Stomach (tissue), 9 donors: ENCODE measurements around the gene DLX4. TPM values are rescaled to one million over a fixed set of nuclear protein-coding genes. Genes with fewer than 3 reads are reported as not detected.

Experiments used
- DNase-seq, 2 donors: peaks; one replicate each; pipeline versions ENCODE4 v3.0.0 to v3.0.0-alpha.2; 2013 to 2019
- H3K27ac ChIP-seq, 5 donors: fragments of 200-600 bp in 4 of 5; sonication (generic) in 4 of 5; one replicate each; pipeline ENCODE4 v1.5.1; 2013 to 2019; ENCODE audit warnings: mild to moderate bottlenecking in 1 of 5, moderate library complexity in 1 of 5
- H3K27me3 ChIP-seq, 3 donors: fragments of 200-600 bp; sonication (generic); one replicate each; pipeline ENCODE4 v1.5.1; 2017 to 2019; ENCODE audit warnings: mixed run types in 1 of 3
- H3K36me3 ChIP-seq, 4 donors: fragments of 200-600 bp; sonication (generic); 1 replicate in 3 of 4; 2 replicates in 1 of 4; pipeline ENCODE4 v1.5.1; 2016 to 2019
- H3K4me1 ChIP-seq, 4 donors: fragments of 200-600 bp; sonication (generic); one replicate each; pipeline ENCODE4 v1.5.1; 2016 to 2019
- H3K4me3 ChIP-seq, 4 donors: fragments of 200-600 bp; sonication (generic) in 3 of 4; one replicate each; pipeline ENCODE4 v1.5.1; 2016 to 2019; ENCODE audit warnings: mild to moderate bottlenecking in 1 of 4
- H3K9me3 ChIP-seq, 4 donors: fragments of 200-600 bp; sonication (generic); one replicate each; pipeline ENCODE4 v1.5.1; 2016 to 2019
- CTCF ChIP-seq, 7 experiments: fragments of 450-650 bp in 4 of 7; fragments of 200-600 bp in 3 of 7; sonication (generic) in 3 of 7; IDR thresholded peaks; one replicate each; pipeline ENCODE4 v1.5.1; 2016 to 2019; ENCODE audit warnings: antibody characterized with exemption in 7 of 7, control low read depth in 2 of 7, mild to moderate bottlenecking in 1 of 7
- EP300 ChIP-seq: sonication (generic); formaldehyde crosslinking; IDR thresholded peaks from one replicate; pipeline ENCODE4 v1.6.1; 2017; ENCODE audit warnings: antibody characterized with exemption
- POLR2A ChIP-seq, 4 donors: fragments of 450-650 bp; IDR thresholded peaks; one replicate each; pipeline ENCODE4 v1.6.1; 2016; ENCODE audit warnings: antibody characterized with exemption in 4 of 4, control low read depth in 2 of 4, mild to moderate bottlenecking in 1 of 4, moderate library complexity in 1 of 4
- POLR2AphosphoS5 ChIP-seq, 3 donors: sonication (generic); formaldehyde crosslinking; IDR thresholded peaks; one replicate each; pipeline ENCODE4 v1.6.1; 2016; ENCODE audit warnings: antibody characterized with exemption in 3 of 3
- WGBS, 5 donors: extraction: QIAGEN DNeasy Blood & Tissue Kit in 3 of 5; methylation state at CpG; one replicate each; pipeline versions ENCODE4 v1.1.5 to v1.1.7; 2013 to 2018; 5-methylcytosine and 5-hydroxymethylcytosine counted together
- intact Hi-C: fragments of 100-400 bp; cut with DNase I; formaldehyde crosslinking; loops from one replicate; pipeline ENCODE4 v1.15.1; 2023; ENCODE audit warnings: low total_unique reads
- polyA plus RNA-seq, 3 donors: library from polyadenylated mRNA; stranded (reverse); fragments of 200-250 nt; gene quantifications; one replicate each; pipeline ENCODE4 v1.2.3, GENCODE V29; 2013
- total RNA-seq, 5 donors: library from RNA; depleted of rRNA; stranded (reverse); fragments of >200 nt; gene quantifications; one replicate each; pipeline versions ENCODE4 v1.1.0 to v1.2.3, GENCODE V29; 2014 to 2016
- donor health status: healthy with polysubstance abuse.
- donor health status: Bipolar disorder and iron deficiency.
- donor health status: healthy.

DLX4 gene
- total and polyA plus RNA-seq, 8 donors, result 0.31 to 0.40 TPM; not detected in 6

- Histone ChIP-seq H3K9me3 (no peaks in the 10 kb centered on the region), H3K36me3 (no peaks in the 10 kb centered on the region), H3K4me1 (no peaks in the 10 kb centered on the region), H3K4me3 (no peak overlapping the region), H3K27ac (no peak overlapping the region), H3K27me3 (peaks cover 0 to 90% (median 49%) of the 10 kb centered on the region in 3 donors)
- no peak for TF ChIP-seq POLR2A (IDR thresholded peaks at IDR 0.05)
- no peak for TF ChIP-seq EP300
- TF ChIP-seq CTCF (IDR thresholded peaks at IDR 0.05), result no peak
- no peak for DNase-seq
- 59 to 72% (median 66%) methylated on average over 13 of the region's 13 CpGs for WGBS, 5 donors
- intact Hi-C loops, result no loop called here
Measured at GRCh38 chr17:49978501-49978900, 9.5 kb downstream of the DLX4 start.

GRCh38 chr17:49979748-49980479, 10.9 kb downstream of the DLX4 start:
- no peak overlapping the region for H3K27ac ChIP-seq
- no peak for TF ChIP-seq POLR2AphosphoS5 (IDR thresholded peaks at IDR 0.05)
- no peak for TF ChIP-seq POLR2A (IDR thresholded peaks at IDR 0.05)
- TF ChIP-seq CTCF (IDR thresholded peaks at IDR 0.05), result no peak
- no peak for TF ChIP-seq EP300
- H3K9me3 ChIP-seq, result no peaks in the 10 kb centered on the region
- no peaks in the 10 kb centered on the region for H3K36me3 ChIP-seq
- H3K4me3 ChIP-seq, result no peak overlapping the region
- H3K27me3 ChIP-seq, result peaks cover 0 to 89% (median 42%) of the 10 kb centered on the region in 3 donors
- intact Hi-C loops, result no loop called here
- no peak for DNase-seq
- H3K4me1 ChIP-seq, result no peaks in the 10 kb centered on the region
- WGBS, 5 donors, result 77 to 93% (median 79%) methylated on average over 3 to 4 of the region's 4 CpGs

- Histone ChIP-seq H3K36me3 (no peaks in the 10 kb centered on the region), H3K9me3 (no peaks in the 10 kb centered on the region), H3K4me1 (no peaks in the 10 kb centered on the region), H3K4me3 (no peak overlapping the region), H3K27ac (no peak overlapping the region), H3K27me3 (peaks cover 0 to 89% (median 34%) of the 10 kb centered on the region in 3 donors)
- WGBS, 5 donors, result 25 to 89% (median 35%) methylated on average over 1 to 7 of the region's 7 CpGs
- TF ChIP-seq POLR2AphosphoS5 (IDR thresholded peaks at IDR 0.05) (no peak), POLR2A (IDR thresholded peaks at IDR 0.05) (no peak), EP300 (no peak), CTCF (IDR thresholded peaks at IDR 0.05) (no peak)
- DNase-seq, result no peak
- intact Hi-C loops, result no loop called here
Measured at GRCh38 chr17:49980703-49981197, 11.8 kb downstream of the DLX4 start.

GRCh38 chr17:49984283-49984682, 15.3 kb downstream of the DLX4 start:
- intact Hi-C loops, result no loop called here

More at GRCh38 chr17:49984283-49984682, 15.3 kb downstream of the DLX4 start:
- H3K27ac ChIP-seq, result no peak overlapping the region
- TF ChIP-seq CTCF (IDR thresholded peaks at IDR 0.05) (no peak), EP300 (no peak), POLR2AphosphoS5 (IDR thresholded peaks at IDR 0.05) (no peak), POLR2A (IDR thresholded peaks at IDR 0.05) (no peak)
- peaks cover 4 to 90% (median 46%) of the 10 kb centered on the region in 3 donors for H3K27me3 ChIP-seq
- no peak for DNase-seq
- H3K9me3 ChIP-seq, result no peaks in the 10 kb centered on the region
- peaks cover 0 to 9% (median 3%) of the 10 kb centered on the region in 4 donors for H3K4me1 ChIP-seq
- H3K4me3 ChIP-seq, result no peak overlapping the region
- 36 to 67% (median 49%) methylated on average over 2 to 3 of the region's 3 CpGs for WGBS, 5 donors
- no peaks in the 10 kb centered on the region for H3K36me3 ChIP-seq
